SKM-1 treated with dmso at 0.1 percent for 144 hours (cell line): ENCODE measurements around the gene GRK6.
A peak's percentile ranks its signal among the peaks of the same experiment; 100 is the strongest.
"Not testable (repeated sequence)": the region's sequence is repeated elsewhere in the genome, so short reads cannot be mapped to it uniquely, and the experiment has no call there.

ENCODE experiments used
- DNase-seq: peaks from one replicate; lab custom pipeline; 2025; ENCODE audit not compliant: unreplicated experiment; lab: John Stamatoyannopoulos, UW

Gene GRK6

GRCh38 chr5:177483994-177484901, 57.8 kb downstream of the GRK6 start:
- DNase-seq = no peak

DNA sequence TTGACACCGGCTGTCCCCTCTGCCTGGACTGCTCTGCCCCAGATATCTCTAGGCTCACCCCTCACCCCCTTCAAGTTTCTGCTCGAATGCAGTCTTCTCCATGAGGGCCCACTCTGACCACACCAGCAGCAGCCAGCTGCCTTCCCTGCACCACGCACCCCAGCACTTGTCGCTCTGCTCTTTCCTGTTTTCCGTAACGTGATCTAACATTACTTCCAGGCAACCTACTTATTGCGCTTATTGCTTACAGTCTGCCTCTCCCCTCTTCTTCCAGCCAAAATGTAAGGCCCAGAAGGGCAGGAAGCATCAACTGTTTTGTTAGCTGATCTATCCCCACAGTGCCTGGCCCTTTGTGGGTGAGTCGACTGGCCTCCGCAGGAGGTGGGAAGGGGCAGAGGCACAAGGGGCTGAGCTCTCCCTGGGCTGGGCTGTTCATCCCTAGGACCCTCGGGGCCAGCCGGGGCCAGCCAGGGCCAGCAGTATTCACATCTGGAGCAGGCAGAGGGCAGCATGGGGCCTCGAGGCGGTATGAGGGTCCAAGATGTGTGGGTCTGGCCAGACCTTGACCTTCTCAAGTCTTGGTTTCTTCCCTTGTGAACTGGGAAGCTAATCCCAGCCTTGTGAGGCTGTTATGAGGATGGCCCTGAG, 58.5 kb downstream of the GRK6 start:
- no peak for DNase-seq

DNA sequence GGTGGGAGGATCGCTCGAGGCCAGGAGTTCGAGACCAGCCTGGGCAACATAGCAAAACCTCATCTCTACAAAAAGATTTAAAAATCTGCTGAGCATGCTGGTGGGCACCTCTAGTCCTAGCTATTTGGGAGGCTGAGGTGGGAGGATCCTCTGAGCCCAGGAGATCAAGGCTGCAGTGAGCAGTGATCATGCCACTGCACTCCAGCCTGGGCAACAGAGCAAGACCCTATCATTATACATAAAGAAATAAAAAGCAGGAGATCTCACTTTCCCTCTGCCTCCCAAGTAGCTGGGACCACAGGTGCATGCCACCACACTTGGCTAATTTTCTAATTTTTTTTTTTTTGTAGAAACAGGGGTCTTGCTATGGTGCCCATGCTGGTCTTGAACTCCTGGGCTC, 59.3 kb downstream of the GRK6 start:
- not testable (repeated sequence) for DNase-seq

DNA sequence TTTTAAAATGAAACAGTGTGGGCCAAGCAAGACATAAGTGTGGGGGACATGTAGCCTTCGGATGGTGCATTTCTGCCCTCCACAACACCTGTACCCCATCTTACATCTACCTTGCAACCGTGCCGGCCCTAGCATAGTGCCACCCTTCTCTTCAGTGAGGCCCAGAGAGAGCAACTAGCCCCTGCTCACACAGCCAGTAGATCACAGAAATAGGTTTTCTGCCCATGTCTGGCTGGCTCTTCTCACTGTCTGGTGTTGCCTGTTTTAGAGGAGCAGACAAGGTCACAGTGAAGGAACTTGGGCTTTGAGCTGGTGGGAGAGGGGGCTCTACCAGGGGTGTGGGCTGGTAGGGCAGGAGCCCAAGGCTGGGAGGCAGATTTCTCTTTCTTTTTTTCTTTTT, 59.8 kb downstream of the GRK6 start:
- no peak for DNase-seq

DNA sequence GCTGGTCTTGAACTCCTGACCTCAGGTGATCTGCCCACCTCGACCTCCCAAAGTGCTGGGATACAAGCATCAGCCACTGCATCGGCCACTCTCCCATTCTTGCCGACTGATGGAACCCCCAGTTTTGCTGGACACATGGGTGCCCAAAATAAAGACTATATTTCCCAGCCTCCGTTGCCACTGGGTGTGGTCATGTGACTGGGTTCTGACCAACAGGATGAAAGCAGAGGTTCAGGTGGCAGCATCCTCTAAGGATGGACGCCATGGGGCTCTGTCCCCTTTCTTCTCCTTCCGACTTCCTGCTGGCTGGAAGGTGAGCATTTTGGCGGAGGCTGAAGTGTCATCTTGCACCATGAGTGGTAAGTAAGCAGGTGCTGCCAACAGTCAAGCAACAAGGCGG, 60.7 kb downstream of the GRK6 start:
- no peak for DNase-seq

DNA sequence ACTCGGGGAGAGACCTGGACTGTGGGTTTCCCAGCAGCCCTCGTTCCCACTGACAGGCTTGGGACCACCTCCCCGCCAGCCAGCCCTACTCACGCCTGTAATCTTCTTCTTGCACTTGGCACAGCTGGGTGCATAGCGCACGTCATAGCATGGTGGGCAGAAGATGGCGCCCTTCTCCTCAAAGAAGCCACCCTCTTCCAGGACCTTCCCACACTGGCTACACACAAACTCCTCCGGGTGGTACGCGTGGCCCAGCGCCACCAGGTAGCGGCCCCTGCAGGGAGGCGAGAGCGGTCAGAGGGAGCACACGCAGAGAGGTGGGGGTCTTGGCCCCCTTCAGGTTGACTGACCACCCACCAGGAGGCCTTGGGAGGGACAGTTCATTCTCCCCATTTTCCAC, 61.5 kb downstream of the GRK6 start:
- no peak for DNase-seq

DNA sequence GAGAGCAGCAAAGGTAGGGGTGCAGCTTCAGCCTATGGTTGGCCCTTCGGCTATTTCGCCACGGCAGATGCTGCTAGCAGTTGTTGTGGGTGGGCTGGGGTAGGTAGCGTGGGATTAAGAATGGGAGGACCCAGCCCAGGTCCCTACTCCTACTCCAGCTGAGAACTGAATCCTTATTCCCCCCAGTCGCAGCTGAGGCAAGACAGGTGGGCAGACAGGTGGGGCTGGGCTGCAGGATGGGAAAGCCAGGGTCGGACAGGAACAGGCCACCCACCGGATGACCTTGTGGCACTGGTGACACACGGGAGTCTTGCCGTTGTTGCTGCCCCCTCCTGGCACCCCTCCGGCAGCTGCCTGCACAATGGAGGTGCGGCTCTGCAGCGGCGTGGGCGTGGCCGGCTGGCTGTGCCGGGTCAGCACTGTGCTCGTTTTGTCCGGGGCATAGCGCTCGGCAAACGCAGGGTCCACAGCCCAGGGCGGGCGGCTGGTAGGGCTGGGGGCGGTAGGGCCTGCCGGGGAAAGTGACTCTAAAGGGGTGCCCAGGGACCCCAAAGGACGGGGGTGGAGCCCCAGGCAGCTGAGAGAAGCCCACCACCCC, 62.7 kb downstream of the GRK6 start:
- no peak for DNase-seq

- DNase-seq = no peak
Measured at GRCh38 chr5:177490311-177490991, 64.0 kb downstream of the GRK6 start.

- no peak for DNase-seq
Measured at GRCh38 chr5:177490992-177491391, 64.5 kb downstream of the GRK6 start.

DNA sequence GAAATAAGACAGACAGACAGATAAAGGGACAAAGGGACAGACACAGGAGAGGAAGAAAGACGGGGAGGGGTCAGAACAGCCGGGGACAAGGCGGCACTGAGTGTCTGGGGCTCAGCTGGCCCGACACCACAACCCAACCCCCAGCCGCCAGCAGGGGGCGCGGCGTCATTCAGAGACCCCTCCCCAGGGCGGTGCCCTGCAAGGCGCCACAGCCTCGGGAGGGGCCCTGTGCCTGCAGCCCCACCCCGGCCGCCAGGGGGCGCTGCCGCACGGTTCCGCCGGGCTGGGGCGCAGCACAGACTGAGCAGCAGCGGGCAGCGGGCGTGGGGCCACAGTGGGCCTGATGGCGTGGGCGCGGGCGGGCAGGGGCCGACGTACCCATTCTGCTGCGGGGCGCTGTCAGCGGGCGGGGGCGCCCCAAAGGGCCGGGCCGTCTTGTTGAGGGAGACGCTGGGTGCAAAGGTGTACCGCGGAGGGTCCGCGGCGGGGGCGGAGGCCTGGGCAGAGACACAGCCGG, 65.0 kb downstream of the GRK6 start:
- DNase-seq = peak; percentile 41

DNA sequence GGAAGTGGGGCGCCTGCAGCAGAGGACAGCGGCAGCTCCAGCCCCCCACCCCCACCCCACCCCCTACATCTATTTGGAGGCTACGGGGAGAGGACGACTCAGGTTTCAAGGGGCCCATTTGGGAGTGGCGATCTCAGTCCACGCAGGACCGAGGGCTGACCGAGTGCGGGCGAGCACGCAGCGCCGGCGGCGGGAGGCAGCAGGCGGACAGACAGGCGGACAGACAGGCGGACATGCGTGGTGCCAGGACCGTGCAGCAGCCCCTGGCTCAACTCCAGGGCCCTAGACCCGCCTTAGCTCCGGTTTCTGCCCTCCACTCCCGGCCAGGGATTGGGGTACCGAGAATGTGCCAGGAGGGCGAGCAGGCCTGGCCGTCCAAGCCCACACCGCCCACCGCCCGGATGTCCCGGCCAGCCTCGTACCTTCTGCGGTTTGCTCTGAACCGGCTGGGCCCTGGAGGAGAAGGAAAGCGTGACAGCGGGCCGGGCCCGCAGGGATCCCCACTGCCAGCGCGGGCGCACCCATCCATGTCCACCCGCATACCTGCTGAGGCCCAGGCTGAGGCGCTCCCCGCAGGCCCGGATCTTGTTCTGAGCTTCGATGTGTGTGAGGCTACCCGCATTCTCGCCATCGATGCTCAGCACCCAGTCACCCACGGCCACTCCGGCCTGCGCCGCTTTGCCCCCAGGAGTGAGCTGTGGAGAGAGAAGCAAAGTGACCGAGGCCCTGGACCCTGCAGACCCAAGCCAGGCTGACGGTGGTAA, 65.7 kb downstream of the GRK6 start:
- no peak for DNase-seq
